Frontal cortex (tissue), 4 donors: ENCODE measurements around the gene PROSER2. TPM values are rescaled to one million over a fixed set of nuclear protein-coding genes. Genes with fewer than 3 reads are reported as not detected.

Experiments
- DNase-seq, 2 donors: peaks; one replicate each; pipeline ENCODE4 v3.0.0; 2012; ENCODE audit warnings: low spot score in 2 of 2
- FAIRE-seq: peaks from 2 replicates; lab custom pipeline; 2012; peaks lifted over from hg19 to GRCh38; lab: Jason Lieb, UNC
- total RNA-seq: library from RNA; depleted of rRNA; stranded (reverse); fragments of >200 nt; gene quantifications from one replicate; pipeline ENCODE4 v1.2.3, GENCODE V29; 2014
- donor health status: control.
- donor health status: control.
- donor health status: control.

Gene PROSER2
- total RNA-seq, result 0.41 TPM

- DNase-seq (peak; percentile 43 to 71), FAIRE-seq (no peak)
Measured at GRCh38 chr10:11823122-11823988, at the start of gene PROSER2. Gene PROSER2, plus strand, starts transcription at chr10:11823356. Its CDS starts 28,722 bp downstream, at chr10:11852078.

GRCh38 chr10:11773761-11774441 is 49.3 kb upstream of the PROSER2 start:
- no peak for FAIRE-seq
- DNase-seq, result no peak

GRCh38 chr10:11775412-11775811 is 47.7 kb upstream of the PROSER2 start:
- FAIRE-seq (no peak), DNase-seq (no peak)

- DNase-seq, result no peak
- no peak for FAIRE-seq
Measured at GRCh38 chr10:11776080-11776479, 47.1 kb upstream of the PROSER2 start.

GRCh38 chr10:11781114-11781513 is 42.0 kb upstream of the PROSER2 start:
- DNase-seq (no peak), FAIRE-seq (no peak)

GRCh38 chr10:11782793-11783557 is 40.2 kb upstream of the PROSER2 start:
- FAIRE-seq (no peak), DNase-seq (peak in 1 of 2 donors; percentile 57)

GRCh38 chr10:11783558-11783865 is 39.6 kb upstream of the PROSER2 start:
- DNase-seq (no peak), FAIRE-seq (no peak)

GRCh38 chr10:11787374-11787773 is 35.8 kb upstream of the PROSER2 start:
- DNase-seq (no peak), FAIRE-seq (no peak)

GRCh38 chr10:11787846-11788245 is 35.3 kb upstream of the PROSER2 start:
- FAIRE-seq (no peak), DNase-seq (no peak)

- DNase-seq, result no peak
- FAIRE-seq, result no peak
Measured at GRCh38 chr10:11789306-11789705, 33.9 kb upstream of the PROSER2 start.

GRCh38 chr10:11789956-11790355 is 33.2 kb upstream of the PROSER2 start:
- no peak for DNase-seq
- no peak for FAIRE-seq

GRCh38 chr10:11793762-11794479 is 29.2 kb upstream of the PROSER2 start:
- DNase-seq (no peak), FAIRE-seq (no peak)

- DNase-seq (no peak), FAIRE-seq (no peak)
Measured at GRCh38 chr10:11794566-11794965, 28.6 kb upstream of the PROSER2 start.

GRCh38 chr10:11795101-11795920 is 27.8 kb upstream of the PROSER2 start:
- FAIRE-seq (no peak), DNase-seq (no peak)

- DNase-seq, result no peak
Measured at GRCh38 chr10:11796474-11796873, 26.7 kb upstream of the PROSER2 start.

GRCh38 chr10:11797281-11797680 is 25.9 kb upstream of the PROSER2 start:
- FAIRE-seq, result no peak
- no peak for DNase-seq

More at GRCh38 chr10:11796474-11796873, 26.7 kb upstream of the PROSER2 start:
- FAIRE-seq, result no peak

GRCh38 chr10:11797847-11798633 is 25.1 kb upstream of the PROSER2 start:
- FAIRE-seq (no peak), DNase-seq (no peak)
